Right hindlimb (tissue), 1 donor: Measurements from ENCODE around the gene GSE1.

Experiments used
- DNase-seq: peaks from one replicate; pipeline ENCODE4 v3.0.0-alpha.2; 2018

Gene GSE1

DNA sequence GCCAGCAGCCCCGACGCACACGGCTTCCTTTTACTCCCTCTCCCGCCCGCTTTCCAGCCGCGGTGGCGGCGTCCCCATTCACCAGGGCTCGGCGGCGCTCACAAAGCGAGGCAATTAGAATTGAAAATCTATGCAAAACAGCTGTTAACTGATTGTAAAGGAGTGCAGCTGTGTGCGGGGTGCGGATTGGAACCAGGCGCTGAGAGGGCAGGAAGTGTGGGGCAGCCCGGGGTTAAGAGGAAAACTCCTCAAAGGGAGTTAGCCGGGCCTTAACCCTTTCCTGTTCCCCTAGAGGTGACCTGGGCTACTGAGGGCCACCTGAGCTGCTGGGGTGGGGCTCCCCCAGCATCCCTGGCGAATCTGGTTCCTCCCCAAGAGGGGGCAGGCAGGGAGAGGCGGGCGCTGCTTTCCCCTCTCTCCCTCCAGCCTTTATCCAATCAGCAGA, 5.8 kb upstream of the GSE1 start:
- no peak for DNase-seq

DNA sequence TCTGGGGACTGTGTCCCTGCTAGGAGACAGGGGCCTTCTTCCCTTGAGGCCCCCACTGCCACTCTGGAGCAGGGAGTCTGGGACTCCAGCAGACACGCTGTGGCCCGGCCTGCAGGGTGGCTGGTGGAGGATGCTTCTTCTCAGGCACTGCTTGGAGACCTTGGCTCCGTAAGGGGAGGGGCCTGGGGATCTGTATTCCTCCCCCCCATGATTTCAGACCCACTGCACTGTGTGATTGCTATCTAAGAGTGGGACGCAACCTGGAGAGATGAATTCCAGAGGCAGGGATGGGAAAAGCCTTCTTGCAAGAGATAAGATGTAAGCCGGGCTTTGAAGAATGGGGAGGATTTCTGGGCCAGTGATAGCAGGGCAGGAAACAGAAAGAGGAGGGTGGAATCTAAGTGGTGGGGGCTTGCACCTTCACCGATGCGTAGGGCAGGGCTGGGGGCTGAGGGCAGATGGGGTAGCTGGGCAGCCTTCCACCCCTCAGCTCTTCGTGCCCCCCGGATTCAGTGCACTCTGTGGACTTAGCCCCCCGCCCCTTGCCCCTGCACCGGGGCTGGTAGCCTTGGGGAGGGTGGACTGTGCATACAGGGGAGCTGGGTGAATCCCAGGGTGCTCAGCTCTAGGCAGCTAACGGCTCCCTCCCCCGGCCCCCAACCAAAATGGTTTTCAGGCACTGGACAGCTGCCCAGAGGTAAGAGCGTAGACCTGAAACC, 5.2 kb upstream of the GSE1 start:
- no peak for DNase-seq

DNA sequence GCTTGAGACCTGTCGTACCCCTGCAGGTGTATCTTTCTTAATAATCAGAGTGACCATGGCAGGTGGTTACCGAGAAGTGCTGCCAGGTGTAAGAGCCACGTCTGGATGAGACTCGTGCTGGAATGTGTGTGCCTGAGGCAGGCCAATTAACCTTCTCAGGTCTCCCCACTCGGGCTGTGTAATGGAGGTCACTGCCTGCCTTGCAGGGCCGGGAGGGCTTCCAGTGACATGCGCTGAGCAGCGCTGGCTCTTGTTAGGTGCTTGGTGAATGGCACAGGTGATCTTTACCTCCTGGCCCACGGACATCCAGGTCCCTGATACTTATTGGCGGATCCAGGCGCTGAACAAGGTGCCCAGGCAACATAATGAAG, 4.6 kb upstream of the GSE1 start:
- no peak for DNase-seq

DNA sequence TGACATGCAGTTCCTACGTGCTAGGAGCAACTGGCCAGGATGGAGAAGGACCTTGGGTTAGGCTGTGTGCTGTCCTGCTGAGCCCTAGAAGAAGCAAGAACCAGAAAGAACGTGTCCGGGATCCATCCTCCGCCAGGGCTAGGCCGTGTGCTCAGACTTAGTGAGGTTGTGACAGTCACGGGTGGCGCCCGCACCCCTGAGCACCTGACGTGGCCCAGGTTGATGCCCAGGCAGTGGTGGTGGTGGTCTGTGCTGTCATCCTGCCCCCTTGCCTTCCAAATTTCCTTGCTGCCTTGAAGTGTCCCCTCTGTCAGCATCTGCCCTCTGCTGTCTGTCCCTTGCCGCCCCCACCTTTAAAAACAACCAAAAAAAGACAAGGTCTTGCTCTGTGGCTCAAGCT, 4.2 kb upstream of the GSE1 start:
- no peak for DNase-seq

DNA sequence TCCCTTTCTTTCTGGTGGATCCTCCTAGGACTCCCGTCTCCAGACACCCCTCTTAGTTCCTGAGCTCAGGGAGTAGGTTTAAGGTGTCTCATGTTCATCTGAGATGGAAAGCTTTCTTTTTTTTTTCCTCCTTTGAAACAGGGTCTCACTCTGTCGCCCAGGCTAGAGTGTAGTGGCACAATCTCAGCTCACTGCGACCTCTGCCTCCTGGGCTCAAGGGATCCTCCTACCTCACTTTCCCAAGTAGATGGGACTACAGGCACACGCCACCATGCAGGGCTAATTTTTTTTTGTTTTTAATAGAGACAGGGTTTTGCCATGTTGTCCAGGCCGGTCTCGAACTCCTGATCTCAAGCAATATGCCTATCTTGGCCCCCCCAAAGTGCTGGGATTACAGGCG, 3.6 kb upstream of the GSE1 start:
- DNase-seq, result no peak

DNA sequence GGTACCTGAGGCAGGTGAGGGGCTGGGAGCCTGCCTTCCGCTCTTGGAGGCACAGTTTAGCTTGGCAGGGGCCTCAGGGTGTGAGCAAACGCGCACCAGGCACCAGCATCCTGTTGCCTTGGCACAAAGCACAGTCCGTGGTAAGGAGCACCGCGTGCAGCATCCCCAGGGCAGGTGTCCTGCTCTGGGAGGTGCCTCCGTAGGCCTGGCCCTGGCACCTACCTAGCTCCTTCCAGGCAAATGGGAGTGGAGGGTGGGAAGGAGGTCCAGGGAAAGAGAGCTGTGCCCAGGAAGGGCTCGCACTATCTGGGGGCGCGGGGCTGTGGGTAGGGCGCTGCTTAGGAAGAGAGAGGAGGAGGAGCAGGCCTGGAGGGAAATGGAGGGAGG, 3.1 kb upstream of the GSE1 start:
- DNase-seq, result no peak

DNA sequence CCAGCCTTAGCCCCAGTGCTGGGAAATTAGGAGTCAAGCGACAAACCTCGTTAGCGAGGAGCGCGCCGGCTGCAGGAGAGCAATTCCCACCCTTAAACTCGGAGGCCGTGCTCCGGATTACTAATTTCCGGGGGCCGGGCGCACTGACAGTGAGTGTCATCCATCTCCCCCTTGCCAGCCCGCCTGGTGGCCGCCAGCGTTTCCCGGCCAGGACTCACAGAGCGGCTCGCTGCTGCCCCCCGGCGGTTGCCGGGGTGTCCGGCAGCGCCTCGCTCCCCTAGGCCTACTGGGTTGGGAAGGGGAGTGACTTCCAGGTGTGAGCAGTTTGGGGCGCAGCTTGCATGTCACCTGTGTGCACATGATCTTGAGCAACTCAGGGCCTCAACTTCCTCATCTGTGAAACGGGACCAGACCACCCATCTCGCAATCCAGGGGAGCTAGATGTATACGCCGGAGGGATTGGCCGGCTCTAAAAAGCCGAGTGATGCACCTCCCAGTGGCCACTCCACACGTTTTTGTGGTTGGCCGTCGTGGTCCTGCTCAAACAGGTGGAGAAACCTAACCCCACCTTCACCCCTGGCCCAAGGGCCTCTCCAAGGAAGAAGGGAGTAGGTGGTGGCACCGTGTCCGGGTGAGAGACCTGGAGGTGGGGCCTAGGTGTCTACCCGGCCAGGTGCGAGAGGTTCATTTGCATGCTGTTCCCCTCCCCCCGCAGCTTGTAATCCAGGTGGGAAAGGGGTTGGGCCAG, 2.5 kb upstream of the GSE1 start:
- DNase-seq, result peak; percentile 91

DNA sequence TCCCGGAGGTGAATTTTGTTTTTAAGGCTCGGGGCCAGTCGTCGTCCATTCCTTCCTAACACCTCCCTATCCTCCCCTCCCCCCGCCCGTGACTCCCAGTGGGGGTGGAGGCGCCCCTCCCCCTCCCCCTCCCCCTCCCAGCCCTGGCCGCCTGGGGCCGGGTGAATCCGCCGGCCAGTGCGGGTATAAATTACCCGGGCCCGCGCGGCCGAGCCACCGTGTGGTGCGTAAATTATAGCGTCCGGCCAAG, 2.0 kb upstream of the GSE1 start:
- no peak for DNase-seq

DNA sequence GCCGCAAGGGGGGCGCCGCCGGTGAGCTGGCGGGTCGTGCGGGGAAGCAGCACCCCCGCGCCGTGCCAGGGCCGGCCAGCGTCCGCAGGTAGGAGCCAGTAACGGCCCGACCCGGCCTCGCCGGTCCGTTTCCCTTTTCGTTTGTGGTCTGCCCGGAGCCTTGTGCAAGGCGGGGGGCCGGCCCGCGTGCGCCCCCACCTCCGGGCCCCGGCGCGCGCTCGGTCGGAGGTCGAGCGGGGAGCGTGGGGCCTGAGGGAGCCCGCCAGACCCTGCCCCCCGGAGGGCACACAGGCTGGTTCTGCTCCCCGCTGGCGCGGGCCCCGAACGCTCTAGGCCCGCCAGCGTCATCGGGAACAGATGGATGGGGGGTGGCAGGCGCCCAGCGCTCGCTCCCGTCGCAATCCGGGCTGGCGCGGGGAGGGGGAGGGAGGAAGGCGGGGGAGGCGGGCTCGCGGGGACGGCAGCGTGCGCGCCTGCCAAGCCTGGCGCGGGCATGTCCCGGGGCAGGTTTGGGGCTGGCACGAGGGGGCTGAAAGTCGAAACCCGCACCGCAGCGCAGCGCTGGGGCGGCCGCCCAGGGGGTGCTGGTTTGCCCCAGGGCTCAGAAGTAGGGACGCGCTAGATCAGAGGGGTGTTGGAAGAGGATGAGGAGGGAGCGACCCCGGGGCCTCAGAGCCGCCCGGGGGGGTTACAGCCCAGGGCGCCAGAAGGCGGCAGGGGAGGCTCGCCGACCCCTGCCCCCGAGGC, 1.5 kb upstream of the GSE1 start:
- DNase-seq, result peak; percentile 83

DNA sequence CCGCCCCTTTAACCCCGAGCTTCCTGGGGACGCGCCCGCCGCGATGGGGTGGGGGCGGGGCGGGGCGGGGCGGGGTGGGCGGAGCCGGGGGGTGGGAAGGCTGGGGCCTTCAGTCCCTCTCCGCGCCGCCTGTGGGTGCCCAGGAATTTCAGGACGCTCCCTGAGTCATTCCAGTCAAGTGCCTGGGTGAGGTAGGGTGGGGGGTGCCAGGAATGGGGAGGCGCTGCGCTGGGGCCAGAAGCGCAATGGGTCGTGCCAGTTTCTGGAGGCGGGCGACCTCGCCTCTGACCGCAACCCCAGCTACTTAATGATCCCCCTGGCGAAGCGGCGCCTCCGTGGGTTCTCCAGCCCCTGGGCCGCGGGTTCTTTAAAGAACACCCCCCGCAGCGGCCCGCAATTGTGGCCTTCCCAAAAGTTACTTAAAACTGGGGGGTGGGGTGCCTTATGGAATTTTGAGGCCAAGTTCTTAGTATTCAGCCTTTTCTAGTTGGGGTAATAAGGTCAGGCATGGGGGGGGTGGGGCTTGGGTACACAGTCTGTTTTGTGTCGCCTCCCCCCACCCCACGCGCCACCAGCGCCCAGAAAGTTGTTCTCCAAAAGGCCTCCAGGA, 826 bp upstream of the GSE1 start:
- peak; percentile 63 for DNase-seq

DNA sequence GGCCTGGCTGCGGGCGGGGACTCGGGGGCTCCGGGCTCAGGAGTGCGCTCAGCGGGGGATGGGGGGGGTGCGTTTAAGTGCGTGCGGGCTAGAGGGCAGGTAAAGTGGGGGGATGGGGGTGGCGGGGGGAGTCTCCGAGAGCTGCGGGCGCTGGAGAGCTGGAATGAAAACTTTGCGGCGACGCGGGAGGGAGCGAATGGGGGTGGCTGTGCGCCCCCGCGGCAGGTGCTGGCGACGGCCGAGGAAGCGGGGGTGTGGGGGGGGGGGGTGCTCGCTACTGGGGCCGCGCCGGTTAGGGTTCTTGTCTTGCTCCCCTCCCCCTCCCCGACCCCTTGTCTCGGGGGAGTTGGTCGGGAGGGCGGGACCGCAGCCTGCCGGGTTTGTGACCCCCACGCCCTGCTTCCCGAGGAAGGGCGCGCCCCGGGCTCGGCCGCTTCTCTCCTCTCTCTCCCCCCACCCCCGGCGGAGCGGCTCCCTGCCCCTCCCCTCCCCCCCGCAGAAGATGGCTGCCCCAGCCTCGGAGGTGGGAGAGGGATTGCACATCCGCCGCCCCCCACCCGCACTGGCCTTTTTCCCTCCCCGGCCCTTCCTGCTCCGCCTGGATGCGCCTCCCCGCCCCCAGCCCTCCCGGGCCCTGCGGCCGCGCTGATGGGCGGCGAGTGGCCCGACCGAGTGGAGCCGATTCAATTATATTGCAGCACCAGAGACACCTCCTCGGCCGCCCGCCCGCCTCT, 649 bp downstream of the GSE1 start:
- peak; percentile 69 for DNase-seq

DNA sequence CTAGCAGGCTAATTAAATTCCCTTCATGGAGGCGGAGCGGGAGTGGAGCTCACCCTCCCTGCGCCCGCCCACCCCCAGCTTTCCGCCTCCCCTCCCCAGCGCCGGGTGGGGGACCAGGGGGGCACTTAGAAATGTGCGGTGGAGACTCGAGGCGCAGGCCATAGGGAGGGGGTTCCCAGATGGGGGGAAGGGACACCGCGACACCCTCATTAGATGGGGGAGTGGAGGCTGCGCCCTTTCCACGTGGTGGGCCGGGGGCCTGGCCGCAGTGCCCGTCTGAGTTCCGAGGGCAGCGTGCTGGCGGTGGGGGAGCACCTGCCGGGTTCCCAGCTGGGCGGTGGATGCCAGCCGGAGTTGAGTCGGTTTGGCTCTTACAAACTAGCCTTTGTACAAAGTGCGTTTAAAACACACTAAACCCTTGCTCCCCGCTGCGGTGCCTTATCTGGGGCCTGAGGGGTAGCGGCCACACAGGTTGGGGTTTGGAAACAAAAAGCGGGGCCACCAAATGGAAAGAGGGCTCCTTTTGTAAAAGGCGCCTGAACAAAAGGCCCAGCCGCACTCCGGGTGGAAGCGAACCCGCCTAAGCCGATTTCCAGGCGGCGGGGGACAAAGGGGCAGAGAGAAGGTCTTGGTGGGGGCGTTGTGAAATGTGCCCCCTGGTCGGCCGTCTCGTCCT, 1.4 kb downstream of the GSE1 start:
- no peak for DNase-seq

DNA sequence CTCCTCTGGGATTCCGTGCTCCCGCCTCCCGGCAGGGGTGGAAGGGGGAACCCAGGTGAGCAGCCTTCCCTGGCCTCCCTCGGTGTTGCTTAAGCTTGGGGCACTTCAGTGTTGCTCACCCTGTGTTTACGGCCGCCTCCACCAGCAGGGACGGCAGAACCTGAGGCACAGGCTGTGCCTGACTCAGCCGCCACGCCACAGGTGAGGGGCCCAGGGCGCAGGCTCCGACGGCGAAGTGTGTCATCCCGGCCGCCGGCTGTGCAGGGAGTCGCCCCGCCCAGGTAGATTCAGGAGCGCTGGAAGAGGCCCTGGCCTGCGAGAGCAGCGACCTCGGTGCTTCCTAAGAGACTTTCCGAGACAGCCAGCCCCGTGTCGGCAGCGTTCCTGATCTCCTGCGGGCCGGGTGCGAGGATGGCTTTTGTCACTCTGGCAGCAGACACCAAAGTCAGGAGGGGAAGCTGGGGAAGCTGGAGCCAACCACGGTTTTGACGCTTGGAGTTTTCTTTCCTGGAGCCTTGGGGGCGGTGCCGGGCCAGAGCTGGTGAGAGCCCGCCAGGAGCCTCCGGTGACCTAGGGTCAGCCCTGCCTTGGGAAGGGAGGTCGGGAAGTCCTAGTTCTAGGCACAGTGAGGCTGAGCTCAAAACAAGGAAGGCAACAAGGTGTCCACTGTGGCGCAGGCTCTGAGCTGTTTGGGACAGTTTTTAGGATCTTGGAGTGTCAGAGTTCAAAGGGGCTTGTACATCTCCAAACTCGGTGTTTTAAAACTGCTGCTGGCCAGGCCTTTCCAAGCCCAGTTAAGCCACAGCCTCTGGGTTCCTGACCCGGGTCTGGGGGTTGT, 2.1 kb downstream of the GSE1 start:
- no peak for DNase-seq

DNA sequence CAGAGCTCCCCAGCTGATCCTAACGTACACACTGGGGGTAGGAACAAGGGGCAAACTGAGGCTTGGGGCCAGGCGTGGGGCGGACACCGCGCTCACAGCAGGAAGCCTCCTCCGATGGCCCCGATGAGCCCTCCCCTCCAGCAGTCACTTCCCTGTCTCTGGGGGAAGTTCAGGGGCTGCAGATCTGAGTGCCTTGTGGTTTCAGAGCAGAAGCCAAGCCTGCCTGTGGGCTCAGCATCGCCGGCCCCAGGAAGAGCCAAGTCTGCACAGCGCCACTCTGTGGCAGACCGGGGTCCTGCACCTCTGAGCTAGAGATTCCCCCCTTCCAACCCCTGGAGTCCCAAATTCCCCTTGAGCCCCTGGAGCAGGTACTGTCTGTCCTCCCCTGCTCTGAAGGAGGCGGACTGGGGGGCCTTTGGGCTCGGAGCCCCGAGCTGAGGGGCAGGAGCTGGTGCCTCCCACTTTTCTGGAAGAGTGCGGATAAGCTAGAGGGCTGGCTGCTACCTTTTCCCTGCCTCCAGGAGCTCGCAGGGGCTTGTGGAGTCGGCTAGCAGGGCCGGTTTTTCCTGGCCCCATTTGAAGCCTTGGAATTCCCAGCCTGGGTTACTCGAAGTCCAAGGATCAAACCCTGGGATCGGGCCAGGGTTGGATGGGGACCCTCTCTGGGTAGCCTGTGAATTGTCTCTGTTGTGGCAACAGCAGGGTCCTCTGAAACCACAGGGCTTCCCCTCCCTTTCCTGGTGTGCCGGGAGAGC, 2.9 kb downstream of the GSE1 start:
- peak; percentile 83 for DNase-seq

DNA sequence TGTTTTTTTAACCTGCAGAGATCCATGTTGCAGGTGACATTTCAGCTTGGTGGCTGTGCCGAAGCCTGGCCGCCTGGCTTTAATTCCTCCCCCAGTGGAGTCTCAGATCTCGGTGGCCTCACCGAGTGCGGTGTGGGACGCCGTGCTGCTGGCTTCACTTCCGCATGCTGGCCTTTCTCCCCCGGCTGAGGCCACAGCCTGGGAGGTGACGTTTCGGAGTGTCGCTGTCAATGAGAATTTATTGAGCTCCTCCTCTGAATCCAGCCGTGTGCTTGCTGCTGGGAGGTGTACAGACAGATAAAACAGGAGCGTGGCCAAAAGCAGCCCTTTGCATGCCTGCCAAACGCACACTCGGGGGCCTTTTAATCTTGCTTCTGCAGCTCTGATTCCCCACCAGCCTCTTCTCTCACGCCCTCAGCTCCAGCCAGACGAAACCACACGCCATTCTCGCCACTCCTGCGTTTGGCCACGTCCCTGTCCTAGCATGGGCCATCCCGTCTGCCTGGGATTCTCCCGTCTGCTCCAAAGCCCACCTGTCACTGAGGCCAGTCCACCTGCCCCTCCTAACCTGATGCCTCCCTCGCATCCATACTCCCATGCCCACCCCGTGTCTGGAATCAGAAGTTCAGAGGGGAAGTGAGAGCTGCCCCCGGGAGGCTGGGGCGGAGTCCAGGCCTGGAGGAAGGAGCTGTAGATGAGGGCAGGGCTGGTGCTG, 3.6 kb downstream of the GSE1 start:
- DNase-seq, result no peak

DNA sequence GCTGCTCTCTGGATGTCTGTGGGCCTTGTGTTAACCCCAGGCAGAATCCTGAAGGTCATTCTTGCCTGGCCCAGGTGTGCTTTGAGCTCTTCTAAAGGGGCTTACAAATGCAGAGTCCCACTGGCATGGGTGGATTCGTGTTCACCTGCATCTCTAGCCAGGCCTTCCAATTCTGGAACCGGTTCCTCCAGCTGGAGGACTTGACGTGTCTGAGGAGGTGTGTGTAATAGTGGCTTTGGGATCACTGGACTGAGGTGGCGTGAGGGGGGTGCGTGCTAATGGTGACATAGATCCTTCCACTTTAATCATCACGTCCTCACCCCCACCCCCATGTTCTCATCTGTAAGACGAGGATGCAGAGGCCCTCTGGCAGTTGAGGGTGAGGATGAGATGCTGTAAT, 4.8 kb downstream of the GSE1 start:
- DNase-seq, result no peak

DNA sequence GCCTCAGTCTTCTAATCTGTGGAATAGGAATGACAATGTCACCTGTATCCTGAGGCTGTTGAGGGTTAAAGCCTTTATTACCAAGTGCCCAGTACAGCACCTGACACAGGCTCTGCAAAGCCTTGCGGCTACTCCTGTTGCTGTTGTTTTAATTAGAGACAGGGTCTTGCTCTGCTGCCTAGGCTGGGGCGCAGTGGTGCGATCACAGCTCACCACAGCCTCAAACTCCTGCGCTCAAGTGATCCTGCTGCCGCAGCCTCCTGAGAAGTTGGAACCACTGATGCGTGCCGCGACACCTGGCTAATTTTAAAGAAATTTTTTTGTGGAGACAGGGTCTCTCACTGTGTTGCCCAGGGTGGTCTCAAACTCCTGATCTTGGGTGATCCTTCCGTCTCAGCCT, 5.4 kb downstream of the GSE1 start:
- DNase-seq, result no peak

DNA sequence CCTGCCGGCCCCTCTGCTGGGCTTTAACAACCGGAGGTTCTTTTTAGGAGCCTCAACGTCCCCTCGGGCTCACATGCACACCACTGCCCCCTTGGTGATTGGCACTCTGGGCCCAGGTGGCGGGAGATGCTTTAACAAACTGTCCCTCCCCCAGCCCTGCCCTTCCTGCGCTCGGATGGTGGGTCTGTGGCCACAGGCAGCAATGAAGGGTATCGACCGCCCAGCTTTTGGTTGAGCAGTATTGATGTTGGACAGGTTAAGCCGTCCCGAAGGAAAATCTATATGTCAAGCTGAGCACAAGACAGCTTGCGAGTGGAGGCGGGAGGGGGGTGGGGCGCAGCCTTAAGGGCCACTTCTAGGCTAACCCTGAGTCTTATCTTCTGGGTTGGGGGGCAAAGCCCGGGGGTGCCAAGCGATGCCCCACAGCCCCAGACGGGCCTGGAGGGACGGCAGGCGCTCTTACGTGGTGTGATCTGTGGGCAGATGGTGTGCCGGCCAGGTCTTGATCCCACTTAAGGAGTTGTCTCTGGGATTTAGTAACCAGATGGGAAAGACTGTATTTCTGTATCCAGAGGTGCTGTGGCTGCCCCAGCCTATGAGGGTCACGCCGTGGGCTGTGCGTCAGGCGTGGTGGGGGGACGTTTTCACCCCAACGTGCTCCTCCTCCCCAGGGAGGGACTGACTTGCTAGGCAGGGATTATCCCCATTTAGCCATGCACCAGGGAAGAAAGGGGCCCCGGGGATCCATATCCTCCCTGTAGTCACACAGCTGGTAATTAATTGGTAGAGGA, 6.2 kb downstream of the GSE1 start:
- DNase-seq, result no peak

DNA sequence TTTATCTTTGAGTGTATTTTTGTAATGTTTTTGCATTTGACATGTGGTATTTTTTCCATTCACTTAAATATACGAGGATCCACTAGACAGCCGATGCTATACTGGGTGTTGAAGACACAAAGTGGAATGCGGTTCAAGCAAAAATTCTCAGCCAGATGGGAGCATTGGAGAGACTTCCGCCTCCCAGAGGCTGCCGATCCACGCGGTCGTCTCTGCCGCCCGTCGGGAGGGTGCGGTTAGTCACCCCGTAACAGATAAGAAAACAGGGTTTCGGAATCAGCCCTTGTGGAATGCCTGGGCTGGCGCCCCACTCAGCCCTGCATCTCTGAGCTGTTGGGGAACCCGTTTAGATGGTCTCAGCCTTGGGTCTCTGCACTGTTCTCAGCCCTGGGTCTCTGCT, 7.3 kb downstream of the GSE1 start:
- no peak for DNase-seq
